Skeletal muscle tissue (tissue), 4 donors: ENCODE results near the gene FLCN. TPM values are rescaled to one million over a fixed set of nuclear protein-coding genes. Genes with fewer than 3 reads are reported as not detected.
"Not testable (repeated sequence)": the region's sequence is repeated elsewhere in the genome, so short reads cannot be mapped to it uniquely, and the experiment has no call there.

ENCODE experiments used
- H3K27ac ChIP-seq: one replicate; pipeline ENCODE4 v1.7.0; 2013; ENCODE audit warnings: mild to moderate bottlenecking, low read depth, low read length, inconsistent platforms
- H3K27me3 ChIP-seq, 3 donors: one replicate each; pipeline ENCODE4 v1.7.0; 2013; ENCODE audit warnings: low read length in 3 of 3; ENCODE audit not compliant: control insufficient read depth in 3 of 3, insufficient read depth in 3 of 3
- H3K36me3 ChIP-seq, 3 donors: one replicate each; pipeline ENCODE4 v1.7.0; 2013; ENCODE audit warnings: low read length in 3 of 3; ENCODE audit not compliant: control insufficient read depth in 3 of 3, insufficient read depth in 3 of 3
- H3K4me1 ChIP-seq, 3 donors: one replicate each; pipeline ENCODE4 v1.7.0; 2013; ENCODE audit warnings: low read length in 3 of 3, mild to moderate bottlenecking in 3 of 3; ENCODE audit not compliant: control insufficient read depth in 3 of 3, insufficient read depth in 3 of 3
- H3K4me3 ChIP-seq, 3 donors: one replicate each; pipeline ENCODE4 v1.7.0; 2013; ENCODE audit warnings: low read length in 3 of 3
- H3K9ac ChIP-seq, 3 donors: one replicate each; pipeline ENCODE4 v1.7.0; 2013; ENCODE audit warnings: low read length in 3 of 3, mild to moderate bottlenecking in 3 of 3, moderate library complexity in 2 of 3, low read depth in 1 of 3
- H3K9me3 ChIP-seq, 3 donors: one replicate each; pipeline ENCODE4 v1.7.0; 2013; ENCODE audit warnings: low read length in 3 of 3; ENCODE audit not compliant: control insufficient read depth in 3 of 3
- total RNA-seq: library from RNA; depleted of rRNA; stranded (reverse); fragments of >200 nt; gene quantifications from one replicate; pipeline ENCODE4 v1.2.3, GENCODE V29; 2014
- donor health status: Osteomylitis.

The FLCN gene
- total RNA-seq, 1 donor from 2014 or later, result 20.9 TPM

DNA sequence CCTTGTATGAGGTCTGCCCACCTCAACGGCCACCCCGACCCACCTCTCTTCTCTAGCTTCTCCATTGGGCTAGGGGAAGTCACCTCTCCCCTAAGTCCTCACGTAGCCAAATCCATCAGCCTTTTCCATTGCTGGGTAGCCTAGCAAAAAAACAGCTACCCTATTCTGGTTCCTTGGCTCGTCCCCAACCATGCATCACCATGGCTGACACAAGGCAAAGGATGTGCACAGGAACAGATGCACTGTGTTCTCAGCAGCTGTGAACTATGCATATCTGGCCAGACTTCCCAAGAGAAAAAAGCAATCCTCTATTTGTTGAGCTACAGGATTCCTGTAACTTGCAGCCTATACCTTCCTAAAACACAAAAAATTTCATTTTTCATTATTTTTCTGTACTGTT is 22.0 kb upstream of the FLCN start:
- H3K4me3 ChIP-seq, result no peak overlapping the region
- no peak overlapping the region for H3K9ac ChIP-seq
- peaks cover 38 to 58% (median 57%) of the 10 kb centered on the region in 3 donors for H3K36me3 ChIP-seq
- H3K27ac ChIP-seq, result no peak overlapping the region
- no peaks in the 10 kb centered on the region for H3K4me1 ChIP-seq
- H3K9me3 ChIP-seq, result no peaks in the 10 kb centered on the region
- H3K27me3 ChIP-seq, result no peaks in the 10 kb centered on the region

DNA sequence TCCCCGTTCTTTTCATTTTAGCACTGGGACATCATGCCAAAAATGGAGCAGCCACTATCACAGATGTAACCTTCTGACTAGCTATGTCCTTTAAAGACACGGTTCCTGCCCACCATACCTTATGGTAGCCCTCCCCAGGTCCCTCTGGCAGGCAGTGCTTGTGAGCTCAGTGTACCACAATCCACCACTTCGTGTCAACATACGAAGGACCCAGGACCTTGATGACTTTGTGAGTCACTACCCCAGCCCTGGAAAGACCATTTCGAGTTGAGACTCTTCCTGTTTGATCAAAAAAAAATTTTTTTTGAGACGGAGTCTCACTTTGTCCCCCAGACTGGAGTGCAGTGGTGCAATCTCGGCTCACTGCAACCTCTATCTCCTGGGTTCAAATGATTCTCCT is 21.0 kb upstream of the FLCN start:
- H3K36me3 ChIP-seq, result peaks cover 44 to 63% (median 62%) of the 10 kb centered on the region in 3 donors

DNA sequence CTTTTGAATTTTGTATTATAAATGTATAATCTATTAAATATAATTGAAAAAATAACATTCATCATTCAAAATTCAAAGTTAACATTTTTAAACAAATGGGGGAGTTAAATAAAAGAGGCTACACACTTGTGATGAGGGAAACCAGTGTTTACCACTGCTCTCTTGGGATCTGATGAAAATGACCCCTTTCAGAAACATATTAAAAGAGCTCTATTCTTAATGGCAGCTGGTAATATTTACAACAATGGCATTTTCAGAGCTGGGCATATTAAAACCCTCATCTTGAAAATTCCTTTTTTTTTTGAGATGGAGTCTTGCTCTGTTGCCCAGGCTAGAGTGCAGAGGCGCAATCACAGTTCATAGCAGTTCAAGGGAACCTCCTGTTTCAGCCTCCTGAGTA is 19.3 kb upstream of the FLCN start:
- H3K9me3 ChIP-seq, result no peaks in the 10 kb centered on the region
- no peak overlapping the region for H3K9ac ChIP-seq
- H3K4me3 ChIP-seq, result no peak overlapping the region
- peaks cover 48 to 69% (median 69%) of the 10 kb centered on the region in 3 donors for H3K36me3 ChIP-seq
- H3K27me3 ChIP-seq, result no peaks in the 10 kb centered on the region
- H3K4me1 ChIP-seq, result no peaks in the 10 kb centered on the region
- H3K27ac ChIP-seq, result no peak overlapping the region

More for the DNA sequence above, 21.0 kb upstream of the FLCN start:
- no peaks in the 10 kb centered on the region for H3K4me1 ChIP-seq
- no peaks in the 10 kb centered on the region for H3K27me3 ChIP-seq
- no peak overlapping the region for H3K9ac ChIP-seq
- H3K4me3 ChIP-seq, result no peak overlapping the region
- H3K27ac ChIP-seq, result no peak overlapping the region
- no peaks in the 10 kb centered on the region for H3K9me3 ChIP-seq

DNA sequence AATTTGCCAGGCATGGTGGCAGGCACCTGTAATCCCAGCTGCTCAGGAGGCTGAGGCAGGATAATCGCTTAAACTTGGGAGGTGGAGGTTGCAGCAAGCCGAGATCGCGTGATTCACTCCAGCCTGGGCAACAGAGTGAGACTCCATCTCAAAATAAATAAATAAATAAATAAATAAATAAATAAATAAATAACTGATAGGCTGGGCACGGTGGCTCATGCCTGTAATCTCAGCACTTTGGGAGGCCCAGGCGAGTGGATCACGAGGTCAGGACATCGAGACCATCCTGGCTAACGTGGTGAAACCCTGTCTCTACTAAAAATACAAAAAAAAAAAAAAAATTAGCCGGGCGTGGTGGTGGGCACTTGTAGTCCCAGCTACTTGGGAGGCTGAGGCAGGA is 18.7 kb upstream of the FLCN start:
- not testable (repeated sequence) for H3K27ac ChIP-seq, H3K4me1 ChIP-seq, H3K9ac ChIP-seq, H3K4me3 ChIP-seq, H3K27me3 ChIP-seq, H3K9me3 ChIP-seq
- peaks cover 50 to 66% (median 66%) of the 10 kb centered on the region in 3 donors for H3K36me3 ChIP-seq

DNA sequence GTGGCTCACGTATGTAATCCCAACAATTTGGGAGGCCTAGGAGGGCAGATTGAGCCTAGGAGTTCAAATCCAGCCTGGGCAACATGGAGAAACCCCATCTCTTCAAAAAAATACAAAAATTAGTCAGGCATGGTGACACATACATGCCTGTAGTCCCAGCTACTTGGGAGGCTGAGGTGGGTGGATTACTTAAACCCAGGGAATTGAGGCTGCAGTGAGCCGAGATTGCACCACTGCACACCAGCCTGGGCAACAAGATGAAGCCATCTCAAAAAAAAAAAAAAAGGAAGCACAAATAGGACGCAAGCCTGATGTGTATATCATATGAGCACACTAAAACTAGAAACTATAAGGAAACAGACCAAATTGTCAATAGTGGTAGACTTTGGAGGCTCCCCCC is 17.1 kb upstream of the FLCN start:
- no peak overlapping the region for H3K4me3 ChIP-seq
- no peak overlapping the region for H3K27ac ChIP-seq
- H3K27me3 ChIP-seq, result no peaks in the 10 kb centered on the region
- H3K9me3 ChIP-seq, result no peaks in the 10 kb centered on the region
- no peaks in the 10 kb centered on the region for H3K4me1 ChIP-seq
- no peak overlapping the region for H3K9ac ChIP-seq
- H3K36me3 ChIP-seq, result peaks cover 41 to 59% (median 58%) of the 10 kb centered on the region in 3 donors

DNA sequence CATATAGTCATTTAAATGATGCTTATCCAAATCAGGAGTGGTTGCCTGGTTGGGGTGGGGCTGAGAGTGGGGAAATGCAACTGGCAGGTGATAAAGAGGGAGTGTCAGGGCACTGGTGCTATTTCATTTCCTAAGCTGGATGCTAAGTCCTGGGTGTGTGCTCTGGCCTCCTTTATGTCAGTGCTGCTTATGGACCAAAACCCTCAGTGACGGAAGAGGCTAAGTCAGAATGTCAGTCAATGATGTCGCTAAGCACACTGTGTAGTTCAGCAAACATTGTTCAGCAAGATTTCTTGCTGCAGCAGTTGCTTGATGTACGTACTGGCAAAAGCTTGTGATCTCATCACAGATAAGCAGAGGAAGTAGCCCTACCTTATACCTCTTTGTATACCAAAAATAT is 16.4 kb upstream of the FLCN start:
- Histone ChIP-seq H3K36me3 (peaks cover 43 to 60% (median 59%) of the 10 kb centered on the region in 3 donors), H3K4me3 (no peak overlapping the region), H3K9me3 (no peaks in the 10 kb centered on the region), H3K27me3 (no peaks in the 10 kb centered on the region), H3K4me1 (no peaks in the 10 kb centered on the region), H3K9ac (no peak overlapping the region), H3K27ac (no peak overlapping the region)

DNA sequence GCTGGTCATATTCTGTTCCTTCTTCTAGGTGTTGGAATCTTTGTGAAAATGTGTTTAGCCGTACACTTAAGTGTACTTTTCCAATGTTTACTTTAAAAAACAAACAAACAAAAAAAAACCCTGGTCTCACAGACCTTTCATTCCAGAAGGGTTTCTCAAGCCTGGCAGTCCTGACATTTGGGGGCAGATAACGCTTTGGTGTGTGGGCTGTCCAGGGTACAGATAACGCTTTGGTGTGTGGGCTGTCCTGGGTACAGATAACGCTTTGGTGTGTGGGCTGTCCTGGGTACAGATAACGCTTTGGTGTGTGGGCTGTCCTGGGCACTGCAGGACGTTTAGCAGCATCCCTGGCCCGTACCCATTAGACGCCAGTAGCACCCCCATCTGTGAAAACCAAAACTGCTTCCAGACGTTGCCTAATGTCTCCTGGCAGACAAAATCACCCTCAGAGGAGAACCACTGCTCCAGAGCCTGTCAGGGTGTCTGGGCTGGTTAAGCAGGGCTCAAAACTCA is 15.2 kb upstream of the FLCN start:
- peaks cover 46 to 64% (median 64%) of the 10 kb centered on the region in 3 donors for H3K36me3 ChIP-seq
- no peaks in the 10 kb centered on the region for H3K4me1 ChIP-seq
- H3K9ac ChIP-seq, result no peak overlapping the region
- H3K27ac ChIP-seq, result no peak overlapping the region
- no peaks in the 10 kb centered on the region for H3K9me3 ChIP-seq
- H3K4me3 ChIP-seq, result no peak overlapping the region
- H3K27me3 ChIP-seq, result no peaks in the 10 kb centered on the region

DNA sequence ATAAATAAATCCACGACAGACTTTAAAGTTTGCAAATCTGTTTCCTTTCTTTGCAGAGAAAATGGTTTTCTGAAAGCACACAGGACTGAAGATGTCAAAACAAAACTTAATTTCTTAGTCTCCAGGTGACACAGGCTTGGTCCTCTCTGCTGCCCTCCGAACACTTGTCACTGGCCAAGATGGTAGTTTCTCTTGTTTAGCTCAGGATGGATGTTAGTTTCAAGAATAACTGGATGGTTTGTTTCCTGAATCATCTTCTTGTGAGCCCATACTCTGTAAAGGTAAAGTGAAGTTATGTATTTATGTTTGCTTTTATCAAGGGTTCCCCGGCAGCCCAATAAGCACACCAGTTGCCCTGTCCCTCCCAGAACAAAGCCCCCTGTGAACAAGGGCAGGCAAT is 9.9 kb upstream of the FLCN start:
- H3K27me3 ChIP-seq, result no peaks in the 10 kb centered on the region
- no peaks in the 10 kb centered on the region for H3K9me3 ChIP-seq
- no peak overlapping the region for H3K27ac ChIP-seq
- H3K9ac ChIP-seq, result no peak overlapping the region
- H3K4me3 ChIP-seq, result no peak overlapping the region
- H3K4me1 ChIP-seq, result no peaks in the 10 kb centered on the region
- peaks cover 38 to 47% (median 42%) of the 10 kb centered on the region in 3 donors for H3K36me3 ChIP-seq

DNA sequence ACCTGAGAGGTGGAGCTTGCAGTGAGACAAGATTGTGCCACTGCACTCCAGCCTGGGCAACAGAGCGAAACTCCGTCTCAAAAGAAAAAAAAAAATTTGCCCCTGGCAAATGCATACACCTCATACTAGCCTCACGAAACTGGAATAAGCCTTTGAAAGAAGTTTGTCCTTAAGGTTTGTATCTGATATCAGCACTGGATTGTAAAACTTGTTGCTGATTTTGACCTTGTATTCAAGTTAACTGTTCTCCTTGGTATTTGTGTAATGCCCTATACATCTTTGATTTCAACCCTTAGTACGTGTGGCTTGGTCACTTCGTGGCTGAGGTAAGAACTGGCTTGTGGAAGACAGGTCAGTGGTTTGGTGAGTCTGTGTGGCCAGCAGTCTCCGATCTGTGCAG is 6.2 kb upstream of the FLCN start:
- Histone ChIP-seq H3K9ac (no peak overlapping the region), H3K4me1 (peaks cover 0 to under 1% (median 0%) of the 10 kb centered on the region in 3 donors)

DNA sequence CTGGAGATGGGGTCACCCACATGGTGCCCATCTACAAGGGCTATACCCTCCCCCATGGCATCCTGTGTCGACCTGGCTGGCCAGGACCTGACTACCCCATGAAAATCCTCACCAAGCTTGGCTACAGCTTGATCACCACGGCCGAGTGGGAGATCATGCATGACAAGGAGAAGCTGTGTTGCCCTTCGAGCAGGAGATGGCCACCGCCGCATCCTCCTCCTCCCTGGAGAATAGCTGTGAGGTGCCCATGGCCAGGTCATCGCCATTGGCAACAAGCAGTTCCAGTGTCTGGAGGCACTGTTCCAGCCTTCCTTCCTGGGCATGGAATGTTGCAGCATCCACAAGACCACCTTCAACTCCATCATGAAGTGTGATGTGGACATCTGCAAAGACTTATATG is 5.3 kb upstream of the FLCN start:
- H3K27me3 ChIP-seq, result no peaks in the 10 kb centered on the region
- H3K9ac ChIP-seq, result no peak overlapping the region
- H3K27ac ChIP-seq, result no peak overlapping the region
- peaks cover 12 to 18% (median 16%) of the 10 kb centered on the region in 3 donors for H3K36me3 ChIP-seq
- H3K4me1 ChIP-seq, result peaks cover 0 to 2% (median 0%) of the 10 kb centered on the region in 3 donors
- H3K9me3 ChIP-seq, result no peaks in the 10 kb centered on the region
- no peak overlapping the region for H3K4me3 ChIP-seq

More for the DNA sequence above, 6.2 kb upstream of the FLCN start:
- Histone ChIP-seq H3K27ac (no peak overlapping the region), H3K9me3 (no peaks in the 10 kb centered on the region), H3K36me3 (peaks cover 21 to 27% (median 24%) of the 10 kb centered on the region in 3 donors), H3K4me3 (no peak overlapping the region), H3K27me3 (no peaks in the 10 kb centered on the region)
